Aorta (tissue), 5 donors: ENCODE results near the gene TMEM89. TPM values are rescaled to one million over a fixed set of nuclear protein-coding genes. Genes with fewer than 3 reads are reported as not detected.

Experiments
- ATAC-seq: fragments of 200-7000 bp; cut with Tn5 transposase; one replicate; pipeline ENCODE4 v1.9.1; 2022; ENCODE audit warnings: moderate library complexity; ENCODE audit not compliant: low FRiP score
- DNase-seq, 2 donors: peaks; one replicate each; pipeline ENCODE4 v3.0.0-alpha.2; 2020
- H3K27ac ChIP-seq, 2 donors: one replicate each; pipeline ENCODE4 v1.5.1; 2013; ENCODE audit warnings: low read length in 2 of 2, mild to moderate bottlenecking in 2 of 2, moderate library complexity in 2 of 2, control low read depth in 1 of 2, inconsistent platforms in 1 of 2, low read depth in 1 of 2
- H3K27me3 ChIP-seq, 2 donors: one replicate each; pipeline ENCODE4 v1.6.1; 2013; ENCODE audit warnings: control low read depth in 1 of 2, low read length in 1 of 2, mild to moderate bottlenecking in 1 of 2, moderate library complexity in 1 of 2; ENCODE audit not compliant: insufficient read depth in 2 of 2, control insufficient read depth in 1 of 2
- H3K36me3 ChIP-seq, 2 donors: one replicate each; pipeline ENCODE4 v1.6.1; 2013; ENCODE audit warnings: control low read depth in 1 of 2, low read length in 1 of 2, mild to moderate bottlenecking in 1 of 2; ENCODE audit not compliant: insufficient read depth in 2 of 2, control insufficient read depth in 1 of 2
- H3K4me1 ChIP-seq, 2 donors: one replicate each; pipeline ENCODE4 v1.6.1; 2013; ENCODE audit warnings: low read length in 2 of 2, control low read depth in 1 of 2, mild to moderate bottlenecking in 1 of 2, moderate library complexity in 1 of 2; ENCODE audit not compliant: insufficient read depth in 2 of 2, control insufficient read depth in 1 of 2
- H3K4me3 ChIP-seq, 2 donors: one replicate each; pipeline ENCODE4 v1.5.1; 2013; ENCODE audit warnings: low read length in 2 of 2, control low read depth in 1 of 2, mild to moderate bottlenecking in 1 of 2
- H3K9me3 ChIP-seq: one replicate; pipeline ENCODE4 v1.6.1; 2013; ENCODE audit warnings: mild to moderate bottlenecking, low read length; ENCODE audit not compliant: control insufficient read depth
- WGBS, 2 donors: extraction: QIAGEN DNeasy Blood & Tissue Kit; methylation state at CpG; one replicate each; pipeline ENCODE4 v1.1.7; 2013; 5-methylcytosine and 5-hydroxymethylcytosine counted together
- intact Hi-C, 2 donors: fragments of 100-400 bp; cut with DNase I; formaldehyde crosslinking; loops; one replicate each; pipeline versions ENCODE4 v1.14.2 to v1.15.0; 2022
- microRNA-seq, 2 donors: library from miRNA; unstranded; fragments of <30 nt; microRNA quantifications; one replicate each; pipeline ENCODE4 v1.2.0, GENCODE V29; 2020
- polyA plus RNA-seq, 2 donors: library from polyadenylated mRNA; stranded (reverse); fragments of 200-250 nt; gene quantifications; one replicate each; pipeline ENCODE4 v1.2.3, GENCODE V29; 2013
- total RNA-seq, 2 donors: library from RNA; stranded (reverse); fragmentation: NEBNext Ultra II Directional; extraction: Animal tissue kit (Norgen Biotek cat#: 25700); gene quantifications; one replicate each; pipeline ENCODE4 v1.2.1, GENCODE V29; 2021
- donor health status: healthy with polysubstance abuse.
- donor health status: Bipolar disorder and iron deficiency.
- donor health status: DM: no; HTN: no; CAD: no.
- donor health status: DM: no; HTN: no; CAD: no.
- donor health status: DM: yes; HTN: yes; CAD: no.

The TMEM89 gene
- total and polyA plus RNA-seq, 4 donors, result 5.7 TPM; not detected in 3

- no peak for DNase-seq
- intact Hi-C loops, result no loop called here
- no peak overlapping the region for H3K27ac ChIP-seq
- no peaks in the 10 kb centered on the region for H3K36me3 ChIP-seq
- no peaks in the 10 kb centered on the region for H3K4me1 ChIP-seq
- no peak overlapping the region for H3K4me3 ChIP-seq
- no peaks in the 10 kb centered on the region for H3K27me3 ChIP-seq
- H3K9me3 ChIP-seq, result no peaks in the 10 kb centered on the region
- 89% methylated on average over 5 to 7 of the region's 7 CpGs for WGBS, 2 donors
- no peak for ATAC-seq
Observed at GRCh38 chr3:48572517-48572916, 49.1 kb downstream of the TMEM89 start.

GRCh38 chr3:48571938-48572337 is 49.6 kb downstream of the TMEM89 start:
- DNase-seq, result no peak
- Histone ChIP-seq H3K27ac (no peak overlapping the region), H3K27me3 (no peaks in the 10 kb centered on the region), H3K9me3 (no peaks in the 10 kb centered on the region), H3K4me3 (no peak overlapping the region), H3K36me3 (no peaks in the 10 kb centered on the region), H3K4me1 (no peaks in the 10 kb centered on the region)
- ATAC-seq, result no peak
- intact Hi-C loops, result no loop called here
- 82 to 86% methylated on average over 12 of the region's 12 CpGs for WGBS, 2 donors

Small RNAs within 50 kb of the gene (microRNA-seq; reads per million reads assigned to microRNA genes)
- gene MIR4793 (0 reads per million in 2 donors), gene MIR711 (0 reads per million in 2 donors)

Other genes with a start within 250 kb of the TMEM89 start
- gene FBXW12, start 249.6 kb downstream of the TMEM89 start, total RNA-seq, result not detected
- gene FBXW12, start 249.6 kb downstream of the TMEM89 start, polyA plus RNA-seq, result not detected
- gene PLXNB1, start 191.7 kb downstream of the TMEM89 start, total RNA-seq, result 100 to 1,000 TPM in 1 of 2 donors, 10 to 100 TPM in 1; 69.9 to 115 TPM
- gene PLXNB1, start 191.7 kb downstream of the TMEM89 start, polyA plus RNA-seq, result 100 to 1,000 TPM in 1 of 2 donors, 10 to 100 TPM in 1; 26.3 to 235 TPM
- gene CCDC51, start 181.7 kb downstream of the TMEM89 start, total RNA-seq, result 1 to 10 TPM; 6.4 to 6.7 TPM
- 10 to 100 TPM in 1 of 2 donors, 1 to 10 TPM in 1; 9.5 to 12.7 TPM for gene CCDC51, start 181.7 kb downstream of the TMEM89 start, polyA plus RNA-seq
- gene TMA7, start 181.5 kb downstream of the TMEM89 start, total RNA-seq, result 100 to 1,000 TPM; 114 to 128 TPM
- gene TMA7, start 181.5 kb downstream of the TMEM89 start, polyA plus RNA-seq, result 100 to 1,000 TPM; 302 to 686 TPM
- gene ATRIP, start 175.0 kb downstream of the TMEM89 start, total RNA-seq, result 1 to 10 TPM; 5.0 to 6.3 TPM
- gene ATRIP, start 175.0 kb downstream of the TMEM89 start, polyA plus RNA-seq, result 1 to 10 TPM; 4.0 to 7.5 TPM
- gene SHISA5, start 117.6 kb downstream of the TMEM89 start, total RNA-seq, result 100 to 1,000 TPM; 170 to 183 TPM
- gene SHISA5, start 117.6 kb downstream of the TMEM89 start, polyA plus RNA-seq, result 100 to 1,000 TPM in 1 of 2 donors, 10 to 100 TPM in 1; 64.2 to 113 TPM
- gene PFKFB4, start 65.0 kb downstream of the TMEM89 start, total RNA-seq, result 10 to 100 TPM in 1 of 2 donors, 1 to 10 TPM in 1; 7.2 to 14.6 TPM
- 1 to 10 TPM; 2.8 to 5.6 TPM for gene PFKFB4, start 65.0 kb downstream of the TMEM89 start, polyA plus RNA-seq
- gene UCN2, start 58.0 kb downstream of the TMEM89 start, total RNA-seq, result under 1 TPM in 1 of 2 donors, not detected in 1; 0.24 TPM
- gene UCN2, start 58.0 kb downstream of the TMEM89 start, polyA plus RNA-seq, result 1 to 10 TPM in 1 of 2 donors, not detected in 1; 6.8 TPM
- 1 to 10 TPM; 5.4 to 6.7 TPM for gene COL7A1, start 26.4 kb downstream of the TMEM89 start, total RNA-seq
- gene COL7A1, start 26.4 kb downstream of the TMEM89 start, polyA plus RNA-seq, result 100 to 1,000 TPM in 1 of 2 donors, 1 to 10 TPM in 1; 3.9 to 217 TPM
- gene UQCRC1, start 12.1 kb downstream of the TMEM89 start, total RNA-seq, result 100 to 1,000 TPM in 1 of 2 donors, 10 to 100 TPM in 1; 95.6 to 143 TPM
- gene UQCRC1, start 12.1 kb downstream of the TMEM89 start, polyA plus RNA-seq, result 100 to 1,000 TPM; 149 to 203 TPM
- 10 to 100 TPM; 30.7 to 33.6 TPM for gene SLC26A6, start 13.7 kb upstream of the TMEM89 start, total RNA-seq
- 100 to 1,000 TPM in 1 of 2 donors, 10 to 100 TPM in 1; 10.5 to 154 TPM for gene SLC26A6, start 13.7 kb upstream of the TMEM89 start, polyA plus RNA-seq
- gene CELSR3, start 41.1 kb upstream of the TMEM89 start, total RNA-seq, result 1 to 10 TPM in 1 of 2 donors, under 1 TPM in 1; 0.91 to 1.3 TPM
- gene CELSR3, start 41.1 kb upstream of the TMEM89 start, polyA plus RNA-seq, result 1 to 10 TPM in 1 of 2 donors, under 1 TPM in 1; 0.25 to 1.3 TPM
- gene NCKIPSD, start 64.1 kb upstream of the TMEM89 start, total RNA-seq, result 10 to 100 TPM; 26.4 to 31.9 TPM
- gene NCKIPSD, start 64.1 kb upstream of the TMEM89 start, polyA plus RNA-seq, result 10 to 100 TPM; 11.8 to 28.7 TPM
- gene IP6K2, start 95.5 kb upstream of the TMEM89 start, total RNA-seq, result 10 to 100 TPM; 43.9 to 58.2 TPM
- gene IP6K2, start 95.5 kb upstream of the TMEM89 start, polyA plus RNA-seq, result 100 to 1,000 TPM in 1 of 2 donors, 10 to 100 TPM in 1; 46.6 to 105 TPM
- 10 to 100 TPM; 52.8 to 59.6 TPM for gene PRKAR2A, start 226.1 kb upstream of the TMEM89 start, total RNA-seq
- 10 to 100 TPM in 1 of 2 donors, 1 to 10 TPM in 1; 9.1 to 10.7 TPM for gene PRKAR2A, start 226.1 kb upstream of the TMEM89 start, polyA plus RNA-seq